Central memory CD8-positive, alpha-beta T cell (primary cell): Measurements from ENCODE around the gene RSL24D1.

Experiments used
- ATAC-seq: fragments of 150-1000 bp; cut with Tn5 transposase; replicated peaks from 2 replicates; pipeline ENCODE4 v1.10.0; 2022; ENCODE audit warnings: mild to moderate bottlenecking, moderate FRiP score, moderate number of reproducible peaks; ENCODE audit not compliant: poor library complexity, severe bottlenecking; ENCODE audit errors: extremely low read depth
- DNase-seq, 2 donors: peaks; one replicate each; pipeline ENCODE4 v3.0.0; 2021; ENCODE audit warnings: low spot score in 2 of 2
- H3K27ac Mint-ChIP-seq: one replicate; pipeline ENCODE4 v1.8.0; 2022; ENCODE audit warnings: low read depth, mild to moderate bottlenecking, moderate library complexity, mixed read lengths
- H3K27me3 Mint-ChIP-seq: one replicate; pipeline ENCODE4 v1.8.0; 2022; ENCODE audit warnings: mixed read lengths
- H3K36me3 Mint-ChIP-seq: one replicate; pipeline ENCODE4 v1.8.0; 2022; ENCODE audit warnings: mild to moderate bottlenecking, moderate library complexity, mixed read lengths; ENCODE audit not compliant: insufficient read depth
- H3K4me1 Mint-ChIP-seq: one replicate; pipeline ENCODE4 v1.8.0; 2022; ENCODE audit warnings: mixed read lengths
- H3K4me3 Mint-ChIP-seq: one replicate; pipeline ENCODE4 v1.8.0; 2022; ENCODE audit warnings: mild to moderate bottlenecking, moderate library complexity, mixed read lengths
- H3K9me3 Mint-ChIP-seq: one replicate; pipeline ENCODE4 v1.8.0; 2022; ENCODE audit warnings: mixed read lengths

The RSL24D1 gene

GRCh38 chr15:55196458-55197361 is at the start of gene RSL24D1:
Gene RSL24D1, minus strand, starts transcription at chr15:55196941. Its CDS starts 51 bp downstream, at chr15:55196890.
- no peak within 1 kb of the TSS for H3K4me3 Mint-ChIP-seq
- no peaks in the 10 kb centered on the region for H3K27me3 Mint-ChIP-seq
- peak; percentile 92 for ATAC-seq
- H3K9me3 Mint-ChIP-seq: no peaks in the 10 kb centered on the region
- no peak within 1 kb of the TSS for H3K27ac Mint-ChIP-seq
- H3K36me3 Mint-ChIP-seq: peaks cover 17% of the 10 kb centered on the region
- peaks cover 21% of the 10 kb centered on the region for H3K4me1 Mint-ChIP-seq
- DNase-seq: peak; percentile 84 to 94

- Mint-ChIP-seq H3K27me3 (no peaks in the 10 kb centered on the region), H3K36me3 (peaks cover 2% of the 10 kb centered on the region), H3K4me3 (no peak overlapping the region), H3K9me3 (no peaks in the 10 kb centered on the region), H3K27ac (peak overlapping the region; percentile 5), H3K4me1 (peaks cover 58% of the 10 kb centered on the region)
- no peak for DNase-seq
- peak; percentile 30 for ATAC-seq
Observed at GRCh38 chr15:55245059-55245458, 48.3 kb upstream of the RSL24D1 start.

GRCh38 chr15:55241891-55242290 is 45.1 kb upstream of the RSL24D1 start:
- Mint-ChIP-seq H3K27me3 (no peaks in the 10 kb centered on the region), H3K4me1 (peaks cover 63% of the 10 kb centered on the region), H3K27ac (peak overlapping the region; percentile 27), H3K36me3 (no peaks in the 10 kb centered on the region), H3K4me3 (no peak overlapping the region), H3K9me3 (no peaks in the 10 kb centered on the region)
- DNase-seq (no peak), ATAC-seq (no peak)

DNA sequence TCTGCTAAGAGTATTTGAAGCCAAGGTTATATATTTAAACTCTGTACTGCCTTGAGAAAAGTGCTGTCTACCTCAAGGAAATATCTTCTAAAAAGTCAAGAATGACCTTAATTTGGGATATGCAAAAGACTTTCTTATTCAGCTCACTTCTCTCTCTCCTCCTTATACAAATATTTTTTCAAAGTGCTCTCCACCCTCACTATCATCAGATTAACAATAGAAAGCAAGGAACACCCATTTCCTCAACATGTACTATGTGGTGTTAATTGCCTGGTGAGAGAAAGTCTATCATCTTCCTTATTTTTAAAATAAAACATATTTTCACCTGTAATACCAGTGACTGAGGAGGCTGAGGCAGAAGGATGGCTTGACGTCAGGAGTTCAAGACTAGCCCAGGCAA is 44.4 kb upstream of the RSL24D1 start:
- H3K4me3 Mint-ChIP-seq: no peak overlapping the region
- no peak overlapping the region for H3K27ac Mint-ChIP-seq
- ATAC-seq (no peak), DNase-seq (no peak)
- peaks cover 61% of the 10 kb centered on the region for H3K4me1 Mint-ChIP-seq
- H3K36me3 Mint-ChIP-seq: no peaks in the 10 kb centered on the region
- H3K27me3 Mint-ChIP-seq: no peaks in the 10 kb centered on the region
- H3K9me3 Mint-ChIP-seq: no peaks in the 10 kb centered on the region

GRCh38 chr15:55240125-55240760 is 43.5 kb upstream of the RSL24D1 start:
- ATAC-seq (peak; percentile 54), DNase-seq (no peak)
- H3K27ac Mint-ChIP-seq: peak overlapping the region; percentile 22
- no peaks in the 10 kb centered on the region for H3K36me3 Mint-ChIP-seq
- no peaks in the 10 kb centered on the region for H3K9me3 Mint-ChIP-seq
- H3K27me3 Mint-ChIP-seq: no peaks in the 10 kb centered on the region
- H3K4me1 Mint-ChIP-seq: peaks cover 69% of the 10 kb centered on the region
- peak overlapping the region; percentile 41 for H3K4me3 Mint-ChIP-seq

GRCh38 chr15:55239440-55240124 is 42.8 kb upstream of the RSL24D1 start:
- Mint-ChIP-seq H3K9me3 (no peaks in the 10 kb centered on the region), H3K4me1 (peaks cover 62% of the 10 kb centered on the region), H3K27me3 (no peaks in the 10 kb centered on the region), H3K27ac (peak overlapping the region; percentile 22), H3K36me3 (no peaks in the 10 kb centered on the region), H3K4me3 (no peak overlapping the region)
- DNase-seq: no peak
- no peak for ATAC-seq

DNA sequence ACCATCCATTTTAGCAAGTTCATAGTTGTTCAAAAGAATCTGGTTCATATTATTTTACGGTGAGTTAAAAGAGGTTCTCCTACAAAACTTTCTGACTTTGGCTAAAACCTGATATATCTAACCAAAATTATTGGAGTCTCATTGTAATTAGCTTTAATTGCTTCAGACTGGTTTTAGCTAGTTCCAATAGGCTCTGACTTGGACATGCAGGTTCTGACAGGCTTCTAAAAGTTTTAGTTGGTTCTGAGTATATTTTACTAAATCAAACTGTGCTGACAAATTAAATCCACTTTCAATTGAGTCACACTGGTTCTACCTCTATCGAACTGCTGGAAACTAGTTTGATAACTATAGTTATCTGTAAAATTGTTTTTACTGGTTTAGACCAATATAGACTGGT is 42.1 kb upstream of the RSL24D1 start:
- no peak for DNase-seq
- Mint-ChIP-seq H3K4me1 (peaks cover 62% of the 10 kb centered on the region), H3K27me3 (no peaks in the 10 kb centered on the region), H3K27ac (peak overlapping the region; percentile 73), H3K4me3 (no peak overlapping the region), H3K9me3 (no peaks in the 10 kb centered on the region), H3K36me3 (peaks cover 4% of the 10 kb centered on the region)
- ATAC-seq: no peak

GRCh38 chr15:55237219-55238130 is 40.7 kb upstream of the RSL24D1 start:
- DNase-seq: no peak
- no peak overlapping the region for H3K4me3 Mint-ChIP-seq

GRCh38 chr15:55235546-55236036 is 38.9 kb upstream of the RSL24D1 start:
- Mint-ChIP-seq H3K4me1 (peaks cover 61% of the 10 kb centered on the region), H3K4me3 (no peak overlapping the region), H3K36me3 (peaks cover 9% of the 10 kb centered on the region), H3K27ac (no peak overlapping the region), H3K9me3 (no peaks in the 10 kb centered on the region), H3K27me3 (no peaks in the 10 kb centered on the region)
- DNase-seq (no peak), ATAC-seq (no peak)

More at GRCh38 chr15:55237219-55238130, 40.7 kb upstream of the RSL24D1 start:
- Mint-ChIP-seq H3K27me3 (no peaks in the 10 kb centered on the region), H3K4me1 (peaks cover 58% of the 10 kb centered on the region), H3K27ac (no peak overlapping the region), H3K9me3 (no peaks in the 10 kb centered on the region), H3K36me3 (peaks cover 6% of the 10 kb centered on the region)
- ATAC-seq: no peak

GRCh38 chr15:55234800-55235104 is 38.0 kb upstream of the RSL24D1 start:
- Mint-ChIP-seq H3K27ac (no peak overlapping the region), H3K4me3 (no peak overlapping the region)
- no peak for ATAC-seq

DNA sequence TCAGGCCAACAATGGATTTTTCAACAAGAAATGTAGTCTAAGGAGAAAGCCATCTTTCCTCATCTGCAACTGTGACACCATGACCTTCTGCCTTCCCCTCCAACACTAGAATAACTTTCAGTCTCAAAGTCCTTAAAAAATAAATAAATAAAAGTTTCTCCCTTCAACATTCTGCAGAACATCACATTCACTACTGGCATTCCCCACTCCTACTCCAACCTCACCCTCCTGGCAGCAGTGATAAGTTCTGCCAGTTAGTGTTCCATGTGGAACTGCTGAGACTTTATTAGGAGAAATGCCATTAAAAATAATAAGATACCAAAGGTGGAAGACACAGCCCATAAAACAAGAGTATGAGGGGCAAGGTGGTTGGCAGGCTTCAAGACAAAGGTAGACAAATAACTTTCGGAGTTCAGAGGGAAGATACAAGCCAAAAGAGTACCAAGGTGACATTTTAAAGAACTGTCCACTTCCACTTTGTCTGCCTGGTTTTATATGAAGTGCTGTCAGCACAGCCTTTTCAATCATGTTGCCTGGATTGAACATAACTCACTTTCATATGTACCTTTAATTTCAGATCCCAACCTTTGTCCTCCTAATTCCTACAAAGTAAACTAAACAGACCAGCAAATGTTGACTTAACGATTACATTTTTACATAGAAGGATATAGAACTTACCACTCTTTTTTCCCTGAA is 37.5 kb upstream of the RSL24D1 start:
- peaks cover 57% of the 10 kb centered on the region for H3K4me1 Mint-ChIP-seq
- no peaks in the 10 kb centered on the region for H3K27me3 Mint-ChIP-seq
- no peak overlapping the region for H3K27ac Mint-ChIP-seq
- DNase-seq: no peak
- no peak overlapping the region for H3K4me3 Mint-ChIP-seq
- ATAC-seq: no peak
- H3K36me3 Mint-ChIP-seq: peaks cover 16% of the 10 kb centered on the region
- no peaks in the 10 kb centered on the region for H3K9me3 Mint-ChIP-seq

More at GRCh38 chr15:55234800-55235104, 38.0 kb upstream of the RSL24D1 start:
- Mint-ChIP-seq H3K36me3 (peaks cover 15% of the 10 kb centered on the region), H3K9me3 (no peaks in the 10 kb centered on the region), H3K27me3 (no peaks in the 10 kb centered on the region), H3K4me1 (peaks cover 61% of the 10 kb centered on the region)
- no peak for DNase-seq
